Stimulated activated CD4-positive, alpha-beta T cell treated with anti-CD3 and anti-CD28 coated beads, Interleukin-2, amount 100 ng/mL, for 48 hours (primary cell): ENCODE data around the gene MAPK6.
"Not testable (repeated sequence)": the region's sequence is repeated elsewhere in the genome, so short reads cannot be mapped to it uniquely, and the experiment has no call there.

Experiments
- DNase-seq, 2 donors: peaks; one replicate each; pipeline ENCODE4 v3.0.0-alpha.2; 2020

Gene MAPK6

GRCh38 chr15:52018693-52019393 lies at the start of gene MAPK6:
Gene MAPK6, plus strand, starts transcription at chr15:52019219. Its CDS starts 27,242 bp downstream, at chr15:52046461.
- DNase-seq: peak; percentile 93 to 95

DNA sequence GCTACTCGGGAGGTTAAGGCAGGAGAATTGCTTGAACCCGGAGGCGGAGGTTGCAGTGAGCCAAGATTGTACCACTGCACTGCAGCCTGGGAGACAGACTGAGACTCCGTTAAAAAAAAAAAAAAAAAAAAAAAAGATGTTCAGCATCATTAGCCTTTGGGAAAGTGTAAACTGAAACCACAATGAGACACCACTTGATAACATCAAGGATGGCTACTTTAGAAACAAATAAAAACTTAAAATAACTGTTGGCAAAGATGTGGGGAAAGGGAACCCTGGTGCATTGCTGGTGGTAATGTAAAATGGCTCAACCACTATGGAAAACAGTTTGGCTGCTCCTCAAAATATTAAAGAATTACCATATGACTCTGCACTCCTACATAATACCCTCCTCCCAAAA lies 49.3 kb upstream of the MAPK6 start:
- no peak for DNase-seq

- no peak for DNase-seq
Observed at GRCh38 chr15:51970132-51970817, 48.7 kb upstream of the MAPK6 start.

DNA sequence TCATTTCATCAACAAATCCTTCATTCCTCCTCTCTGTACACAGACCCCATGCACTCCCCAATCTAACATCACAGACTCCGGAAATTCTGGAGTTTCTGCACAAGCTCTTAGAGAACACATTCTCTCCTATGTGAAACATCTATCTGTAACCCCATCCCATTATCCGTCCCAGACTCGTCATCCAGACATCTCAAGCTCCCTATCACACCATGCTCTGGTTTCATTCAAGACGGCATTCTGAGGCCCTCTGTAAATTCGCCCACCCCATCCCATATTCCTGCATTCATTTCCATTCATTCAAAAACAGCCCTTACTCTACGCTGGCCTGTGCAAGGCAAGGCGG lies 48.0 kb upstream of the MAPK6 start:
- no peak for DNase-seq

GRCh38 chr15:51971375-51972133 lies 47.5 kb upstream of the MAPK6 start, which contains the start of gene LEO1:
Gene LEO1, minus strand, starts transcription at chr15:51971778. Its CDS starts 33 bp downstream, at chr15:51971745.
- peak; percentile 74 to 83 for DNase-seq

- no peak for DNase-seq
Observed at GRCh38 chr15:51973220-51973619, 45.8 kb upstream of the MAPK6 start.

DNA sequence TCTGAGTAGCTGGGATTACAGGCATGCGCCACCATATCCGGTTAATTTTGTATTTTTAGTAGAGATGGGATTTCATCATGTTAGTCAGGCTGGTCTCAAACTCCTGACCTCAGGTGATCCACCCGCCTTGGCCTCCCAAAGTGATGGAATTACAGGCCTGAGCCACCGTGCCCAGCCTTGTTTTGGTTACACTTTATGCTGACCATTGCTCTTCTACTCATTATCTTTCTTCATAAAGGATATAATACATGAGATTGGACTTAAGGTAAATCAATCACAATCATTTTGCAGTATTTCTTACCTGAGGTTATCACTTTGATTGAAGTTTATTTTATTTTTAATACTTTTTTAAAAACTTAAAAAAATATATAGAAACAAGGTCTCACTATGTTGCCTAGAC lies 45.2 kb upstream of the MAPK6 start:
- no peak for DNase-seq

GRCh38 chr15:51982013-51982769 lies 36.8 kb upstream of the MAPK6 start:
- DNase-seq: peak; percentile 30 to 35

GRCh38 chr15:51982770-51983103 lies 36.3 kb upstream of the MAPK6 start:
- DNase-seq: no peak

GRCh38 chr15:51991141-51991540 lies 27.9 kb upstream of the MAPK6 start:
- DNase-seq: no peak

DNA sequence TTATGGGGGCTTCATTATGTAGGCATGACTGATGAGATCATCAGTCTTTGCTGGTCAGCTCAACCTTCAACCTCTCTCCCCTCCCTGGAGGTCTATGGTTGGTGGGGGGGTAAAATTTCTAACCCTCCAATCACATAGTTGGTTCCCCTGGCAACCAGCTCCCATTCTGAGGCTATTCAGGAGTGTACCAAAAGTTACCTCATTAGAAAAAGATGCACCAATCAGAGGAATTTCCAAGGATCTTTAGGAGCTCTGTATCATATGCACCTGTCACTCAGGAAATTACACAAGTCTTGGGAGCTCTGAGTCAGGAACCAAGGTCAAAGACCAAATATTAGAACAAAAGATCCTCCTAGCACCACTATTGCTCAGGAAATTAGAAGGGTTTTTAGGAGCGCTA lies 26.1 kb upstream of the MAPK6 start:
- DNase-seq: no peak

- DNase-seq: no peak
Observed at GRCh38 chr15:52002351-52002750, 16.7 kb upstream of the MAPK6 start.

- not testable (repeated sequence) for DNase-seq
Observed at GRCh38 chr15:52003089-52003488, 15.9 kb upstream of the MAPK6 start.

DNA sequence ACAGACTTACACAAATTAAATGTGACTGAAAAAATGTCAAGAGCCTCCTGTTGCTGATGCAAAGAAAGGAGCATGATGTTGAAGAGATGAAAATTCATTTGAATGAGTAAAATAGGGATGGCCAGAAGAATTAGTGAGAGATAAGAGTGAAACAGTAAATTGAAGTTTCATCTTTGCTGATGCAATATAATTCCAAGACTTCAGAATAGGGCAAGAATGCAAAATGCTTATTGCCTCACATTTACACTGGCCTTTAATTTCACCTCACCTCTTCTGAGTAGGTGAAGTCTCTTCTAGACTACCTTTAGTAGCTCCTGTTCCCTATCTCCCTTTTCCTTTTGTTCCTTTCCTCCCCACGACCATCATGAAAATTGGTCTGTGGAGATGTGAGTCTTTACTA lies 15.3 kb upstream of the MAPK6 start:
- no peak for DNase-seq

DNA sequence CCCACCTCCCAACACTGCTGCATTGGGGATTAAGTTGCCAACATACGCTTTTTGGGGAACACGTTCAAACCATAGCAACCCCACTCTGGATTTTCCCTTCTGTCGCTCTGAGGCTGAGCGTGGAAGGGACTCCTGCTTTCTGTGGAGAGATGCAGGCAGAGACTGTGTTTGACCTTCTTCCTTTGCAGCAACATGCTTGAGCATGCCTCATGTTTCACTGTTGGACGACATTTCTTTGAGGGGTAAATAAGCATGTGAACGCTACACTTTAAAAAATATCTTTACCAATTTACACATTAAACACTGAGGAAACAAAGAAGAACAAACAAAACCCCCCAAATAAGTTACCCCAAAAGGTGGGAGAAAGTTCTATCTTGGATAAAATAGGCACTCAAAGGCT lies 14.2 kb upstream of the MAPK6 start:
- no peak for DNase-seq

GRCh38 chr15:52005748-52006701 lies 13.0 kb upstream of the MAPK6 start:
- no peak for DNase-seq

DNA sequence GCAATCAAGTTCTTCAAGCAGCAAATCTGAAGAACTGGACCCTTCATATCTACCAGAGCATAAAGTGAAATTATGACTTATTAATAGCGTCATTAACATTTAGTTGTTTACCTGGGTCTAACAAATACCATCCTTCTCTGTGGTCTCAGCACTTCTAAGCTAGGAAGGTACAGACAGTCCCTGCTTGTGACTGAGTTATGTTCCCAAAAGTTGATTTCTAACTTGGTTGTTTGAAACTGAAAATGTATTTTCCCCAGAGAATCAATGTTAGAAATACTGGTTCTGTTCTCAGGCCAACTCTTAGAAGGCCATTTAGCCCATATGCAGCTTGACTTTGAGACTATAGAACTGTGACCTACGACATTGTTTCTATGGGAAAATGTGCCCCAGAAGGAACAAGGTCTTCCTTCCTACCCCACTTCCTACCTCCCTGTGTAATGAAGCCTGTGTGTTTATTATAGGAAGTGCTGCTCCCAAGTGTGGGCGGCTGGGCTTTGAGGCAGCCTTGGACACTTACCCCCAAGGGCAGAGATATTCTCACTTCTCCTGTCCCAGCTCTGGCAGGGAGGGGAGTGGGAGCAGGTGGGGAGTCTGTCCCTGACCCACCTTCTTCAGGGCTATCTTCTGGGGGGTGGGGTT lies 12.2 kb upstream of the MAPK6 start:
- DNase-seq: no peak

- no peak for DNase-seq
Observed at GRCh38 chr15:52008359-52008697, 10.7 kb upstream of the MAPK6 start.

- DNase-seq: no peak
Observed at GRCh38 chr15:52008698-52009434, 10.2 kb upstream of the MAPK6 start.

DNA sequence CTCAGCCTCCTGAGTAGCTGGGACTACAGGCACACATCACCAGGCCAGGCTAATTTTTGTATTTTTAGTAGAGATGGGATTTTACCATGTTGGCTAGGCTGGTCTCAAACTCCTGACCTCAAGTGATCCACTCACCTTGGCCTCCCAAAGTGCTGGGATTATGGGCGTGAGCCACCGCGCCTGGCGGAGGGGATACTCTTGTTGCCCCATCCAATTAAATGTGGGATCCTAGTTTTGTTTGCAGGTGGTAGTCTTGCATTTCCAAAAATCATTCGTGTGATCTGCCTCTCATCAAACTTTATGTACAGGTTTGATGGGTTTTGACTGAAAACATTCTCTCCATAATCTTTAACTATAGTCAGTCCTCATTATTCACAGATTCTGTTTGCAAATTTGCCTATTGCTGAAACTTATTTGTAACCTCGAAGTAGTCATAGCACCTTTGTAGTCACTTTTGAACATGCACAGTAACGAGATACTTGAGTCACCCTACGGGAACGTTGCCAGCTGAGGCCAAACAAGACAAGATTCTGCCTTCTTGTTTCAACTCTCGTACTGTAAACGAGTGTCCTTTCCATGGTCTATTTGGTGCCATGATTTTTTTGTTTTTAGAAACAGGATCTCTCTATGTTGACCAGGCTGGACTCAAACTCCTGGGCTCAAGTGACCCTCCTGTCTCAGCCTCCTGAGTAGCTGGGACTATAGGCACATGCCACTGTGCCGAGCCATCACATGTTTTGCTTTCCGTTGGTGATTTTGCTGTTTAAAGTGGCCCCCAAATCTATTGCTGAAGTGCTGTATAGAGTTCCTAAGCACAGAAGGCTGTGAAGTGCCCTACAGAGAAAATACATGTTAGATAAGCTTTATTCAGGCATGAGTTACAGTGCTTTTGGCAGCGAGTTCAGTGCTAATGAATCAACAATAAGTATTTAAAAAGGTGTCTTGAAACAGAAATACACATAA lies 8.1 kb upstream of the MAPK6 start:
- peak; percentile 59 to 60 for DNase-seq
